ENCODE measurements around the gene LRMDA.

Gene LRMDA

GRCh38 chr10:76047521-76047920, 616.1 kb downstream of the LRMDA start:
- no peak overlapping the region for H3K4me3 ChIP-seq (ENCODE audit: low read depth, low read length)
- TF ChIP-seq CTCF (IDR thresholded peaks at IDR 0.05; ENCODE audit: borderline replicate concordance, insufficient read depth, low read depth, low read length), result no peak

GRCh38 chr10:76049581-76050290, 618.3 kb downstream of the LRMDA start:
- no peak overlapping the region for H3K4me3 ChIP-seq (ENCODE audit: low read depth, low read length)
- TF ChIP-seq CTCF (IDR thresholded peaks at IDR 0.05; ENCODE audit: borderline replicate concordance, insufficient read depth, low read depth, low read length), result no peak

GRCh38 chr10:76050291-76050625, 618.8 kb downstream of the LRMDA start:
- no peak for TF ChIP-seq CTCF (IDR thresholded peaks at IDR 0.05; ENCODE audit: borderline replicate concordance, insufficient read depth, low read depth, low read length)
- no peak overlapping the region for H3K4me3 ChIP-seq (ENCODE audit: low read depth, low read length)

GRCh38 chr10:76051007-76051936, 619.8 kb downstream of the LRMDA start:
- no peak overlapping the region for H3K4me3 ChIP-seq (ENCODE audit: low read depth, low read length)
- TF ChIP-seq CTCF (IDR thresholded peaks at IDR 0.05; ENCODE audit: borderline replicate concordance, insufficient read depth, low read depth, low read length), result no peak

GRCh38 chr10:76052682-76053503, 621.5 kb downstream of the LRMDA start:
- no peak for TF ChIP-seq CTCF (IDR thresholded peaks at IDR 0.05; ENCODE audit: borderline replicate concordance, insufficient read depth, low read depth, low read length)
- no peak overlapping the region for H3K4me3 ChIP-seq (ENCODE audit: low read depth, low read length)

- TF ChIP-seq CTCF (IDR thresholded peaks at IDR 0.05; ENCODE audit: borderline replicate concordance, insufficient read depth, low read depth, low read length), result no peak
- H3K4me3 ChIP-seq (ENCODE audit: low read depth, low read length), result no peak overlapping the region
These were observed 624.0 kb downstream of the LRMDA start for GRCh38 chr10:76055466-76055865.
